Transverse colon (tissue), 4 donors: ENCODE measurements around the gene ZBTB9. TPM values are rescaled to one million over a fixed set of nuclear protein-coding genes. Genes with fewer than 3 reads are reported as not detected.
"Not testable (repeated sequence)": the region's sequence is repeated elsewhere in the genome, so short reads cannot be mapped to it uniquely, and the experiment has no call there.

Experiments
- DNase-seq: peaks from one replicate; pipeline ENCODE4 v3.0.0-alpha.2; 2019
- H3K27ac ChIP-seq, 4 donors: fragments of 200-600 bp; sonication (generic); 2 replicates each; pipeline ENCODE4 v1.5.1; 2016 to 2018; ENCODE audit warnings: inconsistent platforms in 4 of 4
- H3K27me3 ChIP-seq: fragments of 200-600 bp; sonication (generic); 2 replicates; pipeline ENCODE4 v1.5.1; 2017; ENCODE audit warnings: inconsistent platforms
- H3K36me3 ChIP-seq, 4 donors: fragments of 200-600 bp; sonication (generic); 2 replicates each; pipeline ENCODE4 v1.5.1; 2017 to 2019; ENCODE audit warnings: inconsistent platforms in 4 of 4
- H3K4me1 ChIP-seq, 4 donors: fragments of 200-600 bp; sonication (generic); 2 replicates each; pipeline ENCODE4 v1.5.1; 2017 to 2020; ENCODE audit warnings: inconsistent platforms in 4 of 4
- H3K4me3 ChIP-seq, 4 donors: fragments of 200-600 bp; sonication (generic); 1 replicate in 1 of 4; 2 replicates in 3 of 4; pipeline versions ENCODE4 v1.5.1 to v1.6.1; 2017 to 2019; ENCODE audit warnings: inconsistent platforms in 4 of 4
- H3K9me3 ChIP-seq, 2 donors: fragments of 200-600 bp; sonication (generic); 2 replicates each; pipeline ENCODE4 v1.5.1; 2017 to 2019; ENCODE audit warnings: inconsistent platforms in 2 of 2
- CTCF ChIP-seq, 5 experiments: fragments of 200-600 bp in 3 of 5; fragments of 450-650 bp in 2 of 5; sonication (generic) in 3 of 5; IDR thresholded peaks; 1 replicate in 2 of 5; 2 replicates in 3 of 5; pipeline ENCODE4 v1.5.1; 2016 to 2017; ENCODE audit warnings: antibody characterized with exemption in 5 of 5, inconsistent platforms in 3 of 5, mild to moderate bottlenecking in 2 of 5, moderate library complexity in 1 of 5
- EP300 ChIP-seq: sonication (generic); formaldehyde crosslinking; IDR thresholded peaks from one replicate; pipeline ENCODE4 v1.6.1; 2017; ENCODE audit warnings: antibody characterized with exemption, low read depth
- POLR2A ChIP-seq: fragments of 450-650 bp; IDR thresholded peaks from one replicate; pipeline ENCODE4 v1.6.1; 2016; ENCODE audit warnings: antibody characterized with exemption, mild to moderate bottlenecking, moderate library complexity
- POLR2AphosphoS5 ChIP-seq, 3 donors: sonication (generic); formaldehyde crosslinking; IDR thresholded peaks; one replicate each; pipeline ENCODE4 v1.6.1; 2016; ENCODE audit warnings: antibody characterized with exemption in 3 of 3
- WGBS, 2 donors: methylation state at CpG; one replicate each; pipeline ENCODE4 v1.1.5; 2018; ENCODE audit warnings: low coverage in 1 of 2; 5-methylcytosine and 5-hydroxymethylcytosine counted together
- in situ Hi-C, 4 donors: fragments of 200-750 bp; cut with MboI; loops; one replicate each; pipeline versions ENCODE4 v1.15.0 to v1.15.1; 2017; ENCODE audit warnings: low sequenced_read_pairs in 3 of 4, low pct_ligation_motif_present in 1 of 4, low pct_unique_long_range_greater_than_20kb in 1 of 4
- intact Hi-C: fragments of 100-400 bp; cut with DNase I; formaldehyde crosslinking; loops from one replicate; pipeline ENCODE4 v1.15.1; 2023; ENCODE audit warnings: low total_unique reads
- total RNA-seq, 4 donors: library from RNA; depleted of rRNA; stranded (reverse); fragments of >200 nt; gene quantifications; one replicate each; pipeline ENCODE4 v1.1.0, GENCODE V29; 2016

Gene ZBTB9
- total RNA-seq, 4 donors from 2014 or later: 2.2 to 3.2 TPM; not detected in 2

DNA sequence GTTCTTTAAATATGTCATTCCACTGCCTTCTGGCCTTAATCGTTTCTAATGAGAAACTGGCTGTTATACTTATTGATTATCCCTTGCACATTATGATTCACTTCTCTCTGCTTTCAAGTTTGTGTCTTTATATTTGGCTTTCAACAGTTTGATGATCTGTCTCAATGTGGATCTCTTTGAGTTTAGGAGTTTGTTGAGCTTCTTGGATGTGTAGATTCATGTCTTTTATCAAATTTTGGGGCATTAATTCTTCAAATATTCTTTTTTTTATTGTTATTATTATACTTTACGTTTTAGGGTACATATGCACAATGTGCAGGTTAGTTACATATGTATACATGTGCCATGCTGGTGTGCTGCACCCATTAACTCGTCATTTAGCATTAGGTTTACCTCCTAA, 29.3 kb downstream of the ZBTB9 start:
- in situ Hi-C loops: no loop called here
- no peak for DNase-seq
- no peaks in the 10 kb centered on the region for H3K27me3 ChIP-seq
- intact Hi-C loops: no loop called here
- no peak overlapping the region for H3K27ac ChIP-seq
- TF ChIP-seq CTCF (IDR thresholded peaks at IDR 0.05) (no peak), EP300 (no peak), POLR2A (no peak), POLR2AphosphoS5 (IDR thresholded peaks at IDR 0.05) (no peak)
- no peak overlapping the region for H3K4me3 ChIP-seq
- no peaks in the 10 kb centered on the region for H3K4me1 ChIP-seq
- H3K9me3 ChIP-seq: no peaks in the 10 kb centered on the region
- no peaks in the 10 kb centered on the region for H3K36me3 ChIP-seq
- 72% methylated on average over 2 to 3 of the region's 3 CpGs for WGBS, 2 donors

GRCh38 chr6:33484673-33485262, 30.4 kb downstream of the ZBTB9 start:
- H3K4me1 ChIP-seq, H3K27me3 ChIP-seq, H3K4me3 ChIP-seq, H3K27ac ChIP-seq, in situ Hi-C loops, DNase-seq, intact Hi-C loops, H3K36me3 ChIP-seq, H3K9me3 ChIP-seq: not testable (repeated sequence)
- 57 to 68% methylated on average over 1 to 4 of the region's 6 CpGs for WGBS, 2 donors

DNA sequence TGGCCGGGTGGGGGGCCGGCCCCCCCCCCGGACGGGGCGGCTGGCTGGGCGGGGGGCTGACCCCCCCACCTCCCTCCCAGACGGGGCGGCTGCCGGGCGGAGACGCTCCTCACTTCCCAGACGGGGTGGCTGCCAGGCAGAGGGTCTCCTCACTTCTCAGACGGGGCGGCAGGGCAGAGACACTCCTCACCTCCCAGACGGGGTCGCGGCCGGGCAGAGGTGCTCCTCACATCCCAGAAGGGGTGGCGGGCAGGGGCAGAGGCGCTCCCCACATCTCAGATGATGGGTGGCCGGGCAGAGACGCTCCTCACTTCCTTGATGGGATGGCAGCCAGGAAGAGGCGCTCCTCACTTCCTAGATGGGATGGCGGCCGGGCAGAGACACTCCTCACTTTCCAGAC, 31.3 kb downstream of the ZBTB9 start:
- H3K4me3 ChIP-seq, H3K27ac ChIP-seq, H3K36me3 ChIP-seq, intact Hi-C loops, H3K9me3 ChIP-seq, in situ Hi-C loops, H3K4me1 ChIP-seq, DNase-seq, H3K27me3 ChIP-seq: not testable (repeated sequence)
- 80% methylated on average over 1 of the region's 25 CpGs; no CpG with 5 or more reads in 1 of the 2 donors for WGBS, 2 donors

DNA sequence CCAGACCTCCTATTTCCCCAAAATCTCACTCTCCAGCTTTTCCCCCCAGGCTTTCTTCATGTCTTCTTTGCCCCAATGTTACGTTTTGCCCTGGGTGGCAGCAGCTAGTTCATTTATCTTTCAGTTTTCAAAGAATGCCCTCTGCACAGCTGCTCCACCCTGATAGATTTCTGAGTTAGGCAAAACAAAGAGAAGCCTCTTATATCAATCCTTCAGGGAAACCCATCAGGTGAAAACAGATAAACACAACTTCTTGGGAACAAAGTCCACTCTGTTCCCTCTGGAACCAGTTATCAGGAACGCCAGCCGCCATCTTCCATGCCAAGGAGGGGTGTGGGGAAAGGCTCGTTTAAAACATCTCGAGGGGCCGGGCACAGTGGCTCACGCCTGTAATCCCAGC, 34.0 kb downstream of the ZBTB9 start:
- Histone ChIP-seq H3K27ac (no peak overlapping the region), H3K9me3 (no peaks in the 10 kb centered on the region), H3K36me3 (no peaks in the 10 kb centered on the region), H3K4me3 (no peak overlapping the region), H3K27me3 (no peaks in the 10 kb centered on the region), H3K4me1 (no peaks in the 10 kb centered on the region)
- intact Hi-C loops: no loop called here
- TF ChIP-seq CTCF (IDR thresholded peaks at IDR 0.05) (no peak), POLR2A (no peak), EP300 (no peak), POLR2AphosphoS5 (IDR thresholded peaks at IDR 0.05) (no peak)
- 54 to 58% methylated on average over 6 to 7 of the region's 7 CpGs for WGBS, 2 donors
- in situ Hi-C loops: no loop called here
- no peak for DNase-seq

- in situ Hi-C loops (no loop called here), intact Hi-C loops (no loop called here)
- H3K9me3 ChIP-seq: no peaks in the 10 kb centered on the region
- no peaks in the 10 kb centered on the region for H3K36me3 ChIP-seq
- H3K4me1 ChIP-seq: no peaks in the 10 kb centered on the region
- no peak for DNase-seq
- 50 to 60% methylated on average over 1 to 3 of the region's 3 CpGs for WGBS, 2 donors
- no peak for TF ChIP-seq EP300
- no peak for TF ChIP-seq CTCF (IDR thresholded peaks at IDR 0.05)
- TF ChIP-seq POLR2A: no peak
- TF ChIP-seq POLR2AphosphoS5 (IDR thresholded peaks at IDR 0.05): no peak
- H3K4me3 ChIP-seq: no peak overlapping the region
- no peak overlapping the region for H3K27ac ChIP-seq
- H3K27me3 ChIP-seq: no peaks in the 10 kb centered on the region
These were observed 35.8 kb downstream of the ZBTB9 start for GRCh38 chr6:33490198-33490597.
